GM13977 (cell line): ENCODE measurements around the gene POMGNT2.

Experiments
- DNase-seq: peaks from one replicate; pipeline ENCODE4 v3.0.0; 2012; ENCODE audit warnings: low spot score
- CTCF ChIP-seq: IDR thresholded peaks from 2 replicates; pipeline ENCODE4 v1.5.1; 2012; ENCODE audit warnings: mild to moderate bottlenecking, control low read depth; ENCODE audit not compliant: insufficient read depth; ENCODE audit errors: extremely low read depth, missing control alignments
- in situ Hi-C: fragments of 300-500 bp; cut with MboI; formaldehyde crosslinking; loops from one replicate; pipeline ENCODE4 v1.12.0; 2022; ENCODE audit warnings: low sequenced_read_pairs, low pct_unique_long_range_greater_than_20kb, mixed read lengths, inconsistent platforms; ENCODE audit not compliant: unreplicated experiment

Gene POMGNT2

GRCh38 chr3:43032646-43033628 is 72.9 kb downstream of the POMGNT2 start:
- in situ Hi-C loops, result no loop called here
- no peak for TF ChIP-seq CTCF
- no peak for DNase-seq

DNA sequence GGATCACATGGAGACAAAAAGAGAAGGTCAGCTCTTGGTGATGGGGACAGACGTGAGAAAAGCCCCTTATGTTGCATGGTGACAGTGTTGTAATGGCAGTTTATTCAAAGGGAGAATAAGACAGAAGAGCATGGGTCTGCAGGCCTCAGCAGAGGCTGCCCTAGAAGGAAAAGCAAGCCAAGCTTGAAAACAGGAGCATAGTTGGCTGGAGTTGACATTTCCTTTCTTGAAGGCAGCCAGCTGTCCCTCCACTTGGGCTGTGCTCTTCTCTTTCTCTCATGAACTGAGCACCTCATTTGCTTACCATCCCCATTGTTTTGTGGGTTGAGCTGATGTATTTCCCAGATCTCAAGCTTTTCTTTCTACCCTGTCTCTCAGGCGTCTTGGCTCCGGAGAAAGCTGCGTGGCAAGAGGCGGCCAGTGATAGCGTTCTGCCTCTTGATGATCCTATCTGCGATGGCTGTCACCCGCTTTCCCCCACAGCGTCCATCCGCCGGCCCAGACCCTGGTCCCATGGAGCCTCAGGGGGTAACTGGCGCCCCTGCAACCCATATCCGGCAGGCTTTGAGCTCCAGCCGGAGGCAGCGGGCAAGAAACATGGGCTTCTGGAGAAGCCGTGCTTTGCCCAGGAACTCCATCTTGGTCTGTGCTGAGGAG is 73.9 kb downstream of the POMGNT2 start:
- TF ChIP-seq CTCF, result no peak
- no peak for DNase-seq
- in situ Hi-C loops, result no loop called here

- no peak for TF ChIP-seq CTCF
- DNase-seq, result no peak
- in situ Hi-C loops, result no loop called here
Observed at GRCh38 chr3:43031485-43031884, 74.4 kb downstream of the POMGNT2 start.

DNA sequence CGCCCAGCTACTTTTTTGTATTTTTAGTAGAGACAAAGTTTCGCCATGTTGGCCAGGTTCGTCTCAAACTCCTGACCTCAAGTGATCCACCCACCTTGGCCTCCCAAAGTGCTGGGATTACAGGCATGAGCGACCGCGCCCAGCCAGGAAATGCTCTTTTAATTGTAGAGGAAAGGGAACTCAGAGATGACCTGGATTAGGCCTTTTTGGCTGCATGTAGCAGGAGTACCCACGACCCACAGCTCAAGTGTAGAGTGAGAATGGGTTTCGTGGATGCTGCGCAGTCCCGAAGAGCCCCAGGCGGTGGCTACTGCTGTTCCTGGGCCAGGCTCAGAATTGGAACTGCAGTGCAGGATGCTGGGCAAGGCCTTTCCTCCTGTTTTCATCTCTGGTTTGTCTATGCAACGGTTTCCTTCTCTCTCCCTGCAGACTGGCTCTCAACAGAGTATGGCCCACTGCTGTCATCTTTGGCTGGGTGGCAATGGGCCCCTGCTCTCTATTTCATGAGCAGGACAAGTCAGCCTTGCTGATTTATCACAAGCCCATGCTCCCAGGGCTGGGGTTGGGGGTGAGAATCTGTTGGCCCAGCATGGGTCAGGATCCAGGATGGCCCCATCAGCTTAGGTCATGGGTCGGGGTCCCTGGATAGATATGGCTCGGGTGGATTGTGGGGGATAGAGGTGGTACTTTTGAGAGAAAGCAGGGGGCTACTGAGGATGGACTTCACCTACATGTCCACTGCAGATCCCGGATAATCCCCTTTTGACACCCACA is 75.5 kb downstream of the POMGNT2 start:
- TF ChIP-seq CTCF, result no peak
- in situ Hi-C loops, result no loop called here
- DNase-seq, result no peak
